GM20000 (cell line): ENCODE measurements around the gene HOXA7.
A peak's percentile ranks its signal among the peaks of the same experiment; 100 is the strongest.

Source experiments
- DNase-seq: peaks from one replicate; pipeline ENCODE4 v3.0.0; 2012; ENCODE audit warnings: low spot score
- CTCF ChIP-seq: IDR thresholded peaks from 2 replicates; pipeline ENCODE4 v1.5.1; 2012; ENCODE audit warnings: mild to moderate bottlenecking, control low read depth; ENCODE audit errors: extremely low read depth, missing control alignments

HOXA7 gene

GRCh38 chr7:27151341-27151930 is 5.0 kb downstream of the HOXA7 start:
- TF ChIP-seq CTCF = no peak
- no peak for DNase-seq

GRCh38 chr7:27150568-27151340 is 5.7 kb downstream of the HOXA7 start:
- peak; percentile 97 for TF ChIP-seq CTCF
- DNase-seq = peak; percentile 92

GRCh38 chr7:27149842-27150567 is 6.5 kb downstream of the HOXA7 start:
- DNase-seq = no peak
- no peak for TF ChIP-seq CTCF

- DNase-seq = no peak
- TF ChIP-seq CTCF = no peak
Observed at GRCh38 chr7:27148756-27149641, 7.5 kb downstream of the HOXA7 start.

- no peak for TF ChIP-seq CTCF
- no peak for DNase-seq
Observed at GRCh38 chr7:27148031-27148755, 8.3 kb downstream of the HOXA7 start.

- no peak for TF ChIP-seq CTCF
- DNase-seq = no peak
Observed at GRCh38 chr7:27147199-27148030, 9.1 kb downstream of the HOXA7 start, which contains the start of gene HOXA6. Gene HOXA6, minus strand, starts transcription at chr7:27147774. Its CDS starts 25 bp downstream, at chr7:27147749.
